SKM-1 (cell line): ENCODE measurements around the gene TRAF3.
A peak's percentile ranks its signal among the peaks of the same experiment; 100 is the strongest.

Experiments
- DNase-seq: peaks from one replicate; lab custom pipeline; 2025; ENCODE audit not compliant: unreplicated experiment; lab: John Stamatoyannopoulos, UW

TRAF3 gene

DNA sequence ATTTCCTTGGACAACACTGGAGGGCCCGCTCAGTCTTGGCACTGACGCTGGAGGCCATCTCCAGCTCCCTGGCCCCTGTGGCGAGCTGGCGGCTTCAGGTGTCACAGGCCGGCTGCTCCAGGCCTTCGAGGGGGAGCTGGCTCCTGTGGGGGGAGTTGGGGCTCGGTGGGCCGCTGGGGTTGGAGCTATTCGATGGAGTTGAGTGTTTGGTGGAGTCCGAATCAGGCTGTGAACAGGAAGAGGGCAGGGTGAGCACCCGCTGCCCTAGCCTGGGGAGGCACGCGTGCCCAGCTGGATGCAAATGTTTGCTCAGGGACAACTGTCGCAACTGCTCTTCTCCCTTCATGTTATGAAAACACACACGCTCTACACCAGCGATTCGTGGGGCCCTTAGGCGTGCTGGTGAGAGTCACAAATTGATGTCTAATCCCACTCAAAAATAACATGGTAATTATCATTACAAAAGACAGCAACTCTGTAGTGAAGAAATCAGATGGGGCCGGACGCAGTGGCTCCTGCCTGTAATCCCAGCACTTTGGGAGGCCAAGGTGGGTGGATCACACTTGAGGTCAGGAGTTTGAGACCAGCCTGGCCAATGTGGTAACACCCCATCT lies 156.5 kb downstream of the TRAF3 start:
- DNase-seq: no peak

DNA sequence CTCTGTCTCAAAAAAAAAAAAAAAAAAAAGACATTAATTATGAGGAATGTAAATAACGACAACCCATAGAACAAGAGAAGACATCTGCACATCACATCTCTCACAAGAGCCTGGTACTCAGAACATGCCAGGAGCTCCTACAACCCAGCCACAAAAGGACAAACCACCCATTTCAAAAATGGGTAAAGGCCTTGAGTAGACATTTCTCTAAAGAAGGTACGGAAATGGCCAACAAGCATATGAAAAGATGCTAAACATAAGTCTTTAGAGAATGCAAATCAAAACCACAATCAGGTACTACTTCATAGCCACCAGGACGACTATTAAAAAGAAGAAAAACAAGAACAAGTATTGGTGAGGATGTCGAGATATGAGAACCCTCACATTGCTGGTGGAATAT lies 158.5 kb downstream of the TRAF3 start:
- DNase-seq: no peak

DNA sequence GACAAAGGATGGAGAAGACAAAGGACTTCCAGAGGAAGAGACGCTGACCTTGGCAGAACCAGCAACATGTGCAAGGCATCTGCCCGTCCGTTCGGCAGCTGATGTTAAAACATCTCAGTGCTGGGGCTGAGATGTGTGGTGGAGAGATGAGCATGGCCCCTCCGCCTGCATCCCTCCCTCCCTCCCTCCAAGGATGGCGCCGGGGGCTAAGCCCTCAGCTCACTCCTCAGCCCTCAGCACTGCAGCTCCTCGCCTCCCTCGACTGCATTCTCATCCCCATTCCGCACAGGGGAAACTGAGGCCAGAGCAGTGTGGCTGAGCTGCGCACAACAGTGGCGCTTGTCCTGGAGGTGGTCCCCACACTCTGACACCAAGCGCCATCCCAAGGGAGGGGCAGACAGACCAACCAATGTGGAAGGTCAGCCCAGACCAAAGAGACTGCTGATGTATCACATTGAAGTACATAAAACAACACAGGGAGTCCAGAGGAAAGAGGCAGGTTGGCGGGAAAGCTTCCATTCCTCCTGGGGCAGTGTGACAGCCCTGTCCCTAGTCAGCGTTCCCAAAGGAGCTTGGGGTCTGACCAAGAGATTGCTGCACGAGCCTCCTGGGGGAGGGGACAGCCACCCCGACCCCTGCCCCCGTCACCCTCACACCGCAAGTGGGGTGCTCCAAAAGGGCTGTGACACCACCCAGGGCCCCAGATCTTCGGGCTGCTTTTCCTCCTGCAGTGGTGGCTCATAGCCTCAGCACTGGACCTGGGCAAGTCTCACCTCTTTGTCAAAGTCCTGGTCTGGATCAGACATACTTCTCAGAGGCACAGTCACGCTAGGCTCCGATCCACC lies 160.3 kb downstream of the TRAF3 start:
- no peak for DNase-seq

DNA sequence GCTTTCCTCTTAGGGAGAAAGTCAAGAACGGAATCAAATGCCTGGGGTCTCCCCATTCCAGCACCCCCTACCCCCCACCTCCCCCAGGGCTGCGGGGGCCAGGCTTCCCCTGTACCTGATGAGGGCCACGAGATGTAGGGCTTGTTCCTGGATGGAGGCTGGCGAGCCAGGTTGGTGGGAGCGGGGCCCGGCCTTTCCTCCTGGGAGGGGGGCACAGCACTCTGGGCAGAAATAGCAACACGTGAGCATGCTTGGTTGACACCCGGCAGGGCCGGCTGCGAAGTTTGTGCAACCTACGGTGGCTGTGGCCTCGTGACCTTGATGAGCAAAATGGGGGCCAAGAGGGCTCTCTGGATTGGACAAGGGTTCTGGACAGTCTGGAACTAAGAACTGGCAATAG lies 160.9 kb downstream of the TRAF3 start:
- no peak for DNase-seq

DNA sequence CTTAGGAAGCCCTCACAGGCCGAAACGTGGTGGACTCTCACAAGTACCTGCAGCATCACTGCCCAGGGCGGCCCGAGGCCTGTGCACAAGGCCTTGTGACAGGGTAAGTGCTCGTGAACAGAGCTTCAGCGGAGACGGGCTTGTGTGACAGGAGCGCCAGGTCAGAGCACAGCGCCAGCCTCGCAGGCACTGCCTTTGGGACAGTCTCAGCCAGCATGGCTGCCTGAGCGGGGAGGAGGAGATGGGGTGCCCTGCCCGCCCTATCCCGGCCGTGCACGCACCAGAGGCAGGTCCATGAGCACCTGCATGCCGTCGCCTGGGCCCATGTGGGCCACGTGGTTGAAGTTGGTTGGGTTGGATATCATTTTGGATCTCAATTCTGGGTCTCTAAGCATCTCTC lies 162.1 kb downstream of the TRAF3 start:
- no peak for DNase-seq

DNA sequence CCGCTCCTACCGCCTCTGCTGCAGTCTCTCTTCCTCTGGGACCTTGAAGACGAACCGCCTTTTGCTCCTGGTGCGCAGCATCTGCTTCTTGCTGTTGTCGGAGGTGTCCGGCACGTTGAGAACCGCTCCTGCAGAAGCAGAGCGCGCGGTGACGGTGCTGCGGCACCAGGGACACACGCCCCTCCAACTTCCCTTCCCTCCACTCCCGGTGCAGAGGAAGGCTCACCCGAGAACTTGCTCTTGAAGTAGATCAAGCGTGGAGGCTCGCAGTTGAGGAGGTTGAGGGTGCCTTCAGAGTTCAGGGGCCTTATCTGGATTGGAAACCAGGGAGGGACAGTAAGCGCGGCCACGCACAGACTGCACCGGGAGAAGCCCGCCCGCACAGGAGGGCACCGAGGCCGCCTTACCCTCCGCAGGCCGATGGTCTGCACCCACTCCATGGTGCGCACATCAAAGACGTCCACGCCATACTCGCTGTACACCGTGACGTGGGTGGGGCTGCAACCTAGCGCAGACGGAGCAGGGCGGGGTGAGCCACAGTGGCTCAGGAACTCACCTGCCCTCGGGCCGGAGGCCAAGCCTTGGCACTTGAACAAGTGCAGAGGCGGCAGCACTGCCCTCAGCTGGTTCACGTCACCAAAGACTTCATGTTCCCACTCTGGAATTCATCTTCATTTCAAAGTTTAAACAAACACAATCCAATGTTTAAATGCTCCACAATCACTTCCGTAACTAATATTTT lies 162.7 kb downstream of the TRAF3 start:
- no peak for DNase-seq

DNA sequence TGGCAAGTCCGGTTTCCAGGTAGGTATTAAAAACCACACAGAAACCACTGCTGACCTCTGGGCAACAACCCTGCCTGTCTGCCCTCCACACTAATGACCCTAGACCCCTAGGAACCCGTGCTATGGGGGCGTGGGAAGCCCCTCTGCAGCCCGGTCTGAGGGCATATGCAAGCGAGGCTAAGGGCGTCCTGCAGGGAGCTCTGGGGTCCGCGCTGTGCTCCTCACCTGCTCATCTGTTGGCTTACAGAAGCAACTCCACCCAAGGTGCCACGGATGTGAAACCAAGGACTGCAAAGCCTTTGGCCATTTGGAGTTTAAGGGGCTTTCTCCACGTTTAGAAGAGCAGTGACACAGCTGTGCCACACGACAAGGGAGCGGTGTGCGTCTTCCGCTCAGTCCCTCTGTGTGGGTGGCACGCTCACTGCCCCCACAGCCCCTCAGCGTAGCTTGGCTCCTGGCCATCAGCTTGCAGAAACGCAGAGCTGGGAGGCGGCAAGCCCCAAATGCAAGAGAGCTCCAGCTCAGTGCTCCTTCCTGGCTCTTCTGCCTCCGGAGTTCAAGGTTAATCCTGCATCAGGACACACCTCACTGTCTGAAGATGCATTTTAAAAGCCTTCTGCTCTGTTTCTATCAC lies 163.6 kb downstream of the TRAF3 start:
- DNase-seq: no peak

DNA sequence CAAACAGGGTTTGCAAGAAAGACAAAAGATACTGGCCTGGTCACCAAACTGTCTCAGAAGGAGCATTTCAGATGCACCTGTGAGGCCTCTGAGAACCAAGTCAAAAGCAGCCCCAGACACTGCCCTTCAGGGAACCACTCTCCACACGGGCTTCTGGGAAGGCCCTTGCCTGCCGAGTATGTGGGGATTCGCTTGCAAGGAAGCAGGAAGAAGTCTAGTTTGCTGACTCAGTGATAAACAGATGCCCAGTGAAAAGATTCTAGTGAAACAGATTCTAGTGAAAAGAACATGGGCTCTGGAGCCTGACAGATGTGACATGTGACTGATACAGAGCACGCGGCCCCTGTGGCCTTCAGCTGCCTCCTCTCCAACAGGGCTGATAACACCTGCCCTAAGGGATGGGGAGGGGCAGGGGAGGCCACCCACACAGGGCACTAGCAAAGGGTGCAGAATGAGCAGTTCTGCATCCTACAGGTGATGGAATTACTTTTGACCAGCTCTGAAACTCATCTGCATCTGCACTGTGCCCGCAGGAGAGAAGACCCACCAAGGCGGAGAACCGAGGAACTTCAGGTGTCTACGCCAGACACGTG lies 164.3 kb downstream of the TRAF3 start:
- no peak for DNase-seq

DNA sequence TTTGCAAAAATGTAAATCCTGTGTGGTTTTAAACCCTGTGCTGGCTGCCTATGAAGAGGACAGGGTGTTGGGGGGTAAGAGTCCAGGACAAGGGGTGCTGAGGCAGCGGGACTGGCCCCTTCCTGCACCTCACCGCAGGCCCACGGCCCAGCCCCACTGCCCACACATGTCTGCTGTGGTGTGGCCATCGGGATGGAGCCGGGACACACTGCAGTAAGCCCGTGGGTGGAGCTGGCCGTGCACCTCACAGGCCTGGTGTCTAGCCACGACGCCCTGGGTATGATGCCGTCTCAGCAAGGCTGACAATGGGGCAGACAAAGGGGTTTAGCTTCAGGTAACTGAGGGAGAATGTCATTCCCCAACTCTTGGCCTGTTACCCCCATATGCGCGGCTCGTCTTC lies 164.8 kb downstream of the TRAF3 start:
- no peak for DNase-seq

DNA sequence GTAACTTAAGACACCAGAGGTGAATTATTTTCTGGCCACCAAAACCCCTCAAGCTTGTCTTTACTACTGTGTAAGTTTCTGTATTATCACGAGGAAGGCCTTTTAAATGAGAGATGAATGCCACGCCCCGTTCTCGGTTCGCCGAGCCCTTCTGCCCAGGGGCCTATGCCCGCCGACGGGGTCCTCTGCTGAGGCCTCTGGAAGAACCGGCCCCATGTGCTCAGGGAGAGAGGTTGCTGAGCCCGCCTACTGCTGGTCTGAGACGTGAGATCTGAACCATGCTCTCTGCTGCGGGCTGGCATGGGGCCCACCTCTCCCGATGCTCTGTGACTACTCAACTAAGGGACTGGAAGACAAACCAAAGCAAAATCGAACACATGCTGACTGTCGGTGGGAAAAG lies 166.2 kb downstream of the TRAF3 start:
- no peak for DNase-seq

DNA sequence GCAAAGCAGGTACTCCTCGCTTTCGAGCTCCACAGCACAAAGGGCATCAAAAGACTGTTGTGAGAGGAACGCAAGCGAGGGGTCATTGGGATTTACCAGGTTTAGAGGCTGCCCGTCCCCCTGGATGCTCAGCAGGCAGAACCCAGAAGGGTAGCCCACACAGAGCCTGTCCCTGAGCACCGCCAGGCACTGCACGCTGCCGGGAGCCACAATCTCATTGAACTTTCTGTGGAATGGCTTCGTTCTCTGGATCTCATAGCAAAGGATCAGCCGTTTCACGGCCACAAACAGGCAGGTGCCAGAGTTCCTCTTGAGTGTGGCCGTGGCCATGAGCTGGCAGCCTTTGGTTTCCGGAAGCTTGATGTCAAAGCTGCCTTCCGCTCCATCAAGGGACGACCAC lies 166.7 kb downstream of the TRAF3 start:
- no peak for DNase-seq

DNA sequence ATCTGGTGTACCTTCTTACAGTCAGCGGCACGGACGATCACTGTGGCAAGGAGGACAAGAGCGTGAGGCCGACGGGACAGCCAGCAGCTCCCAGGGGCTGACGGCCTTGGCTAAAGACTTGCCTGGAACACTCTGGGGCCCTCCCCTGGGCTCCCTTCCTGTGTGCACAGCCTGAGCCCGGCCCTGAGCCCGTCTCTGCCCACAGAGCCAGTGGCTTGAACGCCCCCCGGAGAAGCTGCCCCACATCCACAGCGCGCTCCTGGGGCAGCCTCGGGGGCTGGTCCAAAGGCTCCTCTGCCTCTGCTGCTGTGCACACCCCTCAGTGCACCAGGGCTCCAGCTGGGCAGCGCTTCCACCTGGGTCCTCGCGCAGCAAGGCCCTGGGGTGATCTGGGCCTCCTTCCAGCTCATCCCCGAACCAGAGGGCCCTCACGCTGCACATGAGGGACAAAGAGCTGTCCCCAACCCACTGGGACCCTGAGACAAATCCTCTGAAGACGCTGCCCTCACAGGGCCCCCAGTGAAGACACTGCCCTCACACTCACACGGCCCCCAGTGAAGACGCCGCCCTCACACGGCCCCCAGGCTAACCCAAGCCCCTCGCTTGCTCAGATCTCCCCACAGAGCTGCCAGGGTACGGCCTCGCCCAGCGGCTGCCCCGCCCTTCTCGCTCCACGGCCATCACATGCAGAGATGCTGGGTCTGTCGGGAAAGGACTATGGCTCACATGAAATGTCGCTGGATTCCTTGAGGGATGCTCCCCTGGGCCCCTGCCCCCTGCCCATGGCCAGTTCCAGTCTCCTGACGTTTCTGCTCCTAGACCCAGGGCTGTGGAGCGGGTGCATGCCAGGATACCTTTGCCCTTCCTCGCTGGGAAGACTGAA lies 167.4 kb downstream of the TRAF3 start:
- no peak for DNase-seq

DNA sequence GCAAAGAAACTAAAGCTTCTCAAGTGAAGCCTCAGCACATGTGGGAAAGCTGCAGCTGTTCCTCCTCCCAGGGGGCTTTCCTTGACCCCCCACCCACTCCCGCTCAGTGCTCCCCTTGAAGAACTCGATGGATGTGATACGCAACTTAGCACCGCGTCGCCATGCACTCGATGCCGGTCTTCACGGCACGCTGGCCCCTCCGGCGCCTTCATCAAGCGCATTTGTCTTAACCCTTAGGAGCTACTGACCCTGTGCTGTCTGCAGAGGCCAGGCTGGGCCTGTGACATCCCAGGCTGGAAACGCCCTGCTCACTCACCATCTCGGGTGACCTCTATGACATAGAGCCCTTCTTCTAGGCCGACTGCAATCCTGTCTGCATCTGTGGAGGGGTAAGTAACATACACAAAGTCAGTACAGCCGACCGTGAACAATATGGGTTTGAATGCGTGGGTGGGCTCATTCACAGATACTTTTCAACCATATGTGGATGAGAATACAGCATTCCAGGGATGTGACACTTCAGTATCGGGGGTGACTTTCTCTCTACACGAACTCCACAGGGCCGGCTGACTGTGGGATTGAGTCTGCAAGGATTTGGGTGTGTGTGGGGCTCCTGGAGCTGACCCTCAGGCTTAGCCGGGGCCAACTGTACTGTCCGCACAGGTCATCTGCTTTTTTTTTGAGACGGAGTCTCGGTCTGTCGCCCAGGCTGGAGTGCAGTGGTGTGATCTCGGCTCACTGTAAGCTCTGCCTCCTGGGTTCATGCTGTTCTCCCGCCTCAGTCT lies 168.3 kb downstream of the TRAF3 start:
- no peak for DNase-seq

DNA sequence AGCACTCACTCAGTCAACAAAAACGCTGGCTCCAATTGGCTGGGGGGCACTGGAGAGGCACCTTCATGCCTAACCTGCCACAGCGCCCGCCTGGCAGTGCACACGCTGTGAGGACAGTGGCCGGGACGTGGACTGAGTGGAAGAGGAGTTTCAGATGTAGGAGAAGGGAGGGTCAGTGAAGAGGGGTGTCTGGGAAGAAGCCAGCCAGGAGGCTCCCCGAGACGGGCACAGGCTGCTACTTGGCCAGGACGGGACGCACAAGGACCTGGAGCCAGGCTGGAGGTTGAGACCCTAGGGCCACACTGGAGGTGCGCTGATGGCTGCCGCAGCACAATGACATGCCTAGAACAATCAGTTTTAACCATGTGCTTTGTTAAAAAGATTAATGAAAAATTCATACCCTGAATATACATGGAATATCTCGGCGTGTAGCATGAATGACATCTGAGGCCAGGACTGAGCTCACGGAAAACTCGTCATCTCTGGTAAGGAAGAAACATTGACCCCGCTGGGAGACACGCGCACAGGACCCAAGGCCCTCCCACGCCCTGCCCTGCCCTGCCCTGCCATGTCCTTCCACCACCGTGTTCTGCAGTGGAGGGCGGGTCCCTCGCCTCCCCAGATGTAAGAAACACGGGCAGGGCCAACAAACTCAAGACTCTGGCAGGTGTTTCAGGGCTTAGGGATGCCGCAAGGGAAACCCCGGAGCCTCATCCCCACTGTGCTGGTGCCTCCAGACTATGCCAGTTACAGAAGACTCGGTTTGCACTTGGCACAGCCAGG lies 170.3 kb downstream of the TRAF3 start:
- no peak for DNase-seq

DNA sequence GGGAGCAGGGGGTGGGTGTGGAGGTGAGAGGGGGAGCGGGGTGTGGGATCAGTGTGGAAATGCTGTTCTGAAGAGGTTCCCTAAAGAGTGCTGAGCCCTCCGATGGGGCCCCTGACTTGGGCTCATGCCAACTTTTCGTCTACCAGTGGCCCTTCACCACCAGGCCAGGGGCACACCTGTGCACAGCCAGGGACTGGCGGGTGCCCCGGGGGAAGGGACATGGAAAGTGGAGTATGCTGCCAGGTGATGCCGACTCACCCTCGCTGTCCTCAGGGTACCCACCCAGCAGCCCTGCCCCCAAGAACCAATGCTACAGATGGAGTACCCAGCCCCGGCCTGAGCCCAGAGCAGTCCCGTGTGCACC lies 171.4 kb downstream of the TRAF3 start:
- DNase-seq: no peak

DNA sequence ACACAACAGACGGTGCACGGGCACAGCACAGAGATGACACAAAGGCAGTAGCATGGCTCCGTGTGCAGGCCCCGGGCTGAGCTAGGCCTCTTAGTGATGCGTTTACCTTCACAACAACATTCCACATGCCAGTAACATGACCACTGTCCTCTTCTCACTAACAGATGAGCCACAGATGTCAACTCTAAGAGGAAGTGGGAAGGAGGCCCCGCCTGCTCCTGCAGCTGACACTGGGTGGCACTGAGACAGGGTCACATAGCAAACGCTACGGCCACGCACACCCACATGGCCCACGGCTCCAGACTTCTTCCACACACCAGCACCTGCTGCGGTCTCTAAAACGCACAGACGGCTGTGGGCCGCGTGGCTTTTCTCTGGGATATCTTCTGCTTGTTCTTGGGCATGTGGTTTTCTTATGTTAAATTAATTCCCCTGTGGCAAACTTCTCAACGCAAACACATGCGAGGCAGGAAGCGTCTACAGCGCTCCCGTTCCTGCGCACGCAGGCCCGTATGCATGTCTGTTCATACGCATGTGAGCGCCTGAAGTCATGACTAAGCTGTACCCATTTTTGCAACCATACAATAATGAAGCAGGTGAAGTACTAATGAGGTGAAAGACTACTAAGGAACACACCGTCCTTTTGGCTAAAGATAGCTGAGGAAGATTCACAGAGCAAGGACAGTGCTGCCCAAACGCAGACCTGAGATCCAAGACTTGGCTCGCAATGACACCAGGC lies 172.0 kb downstream of the TRAF3 start:
- DNase-seq: peak; percentile 1

DNA sequence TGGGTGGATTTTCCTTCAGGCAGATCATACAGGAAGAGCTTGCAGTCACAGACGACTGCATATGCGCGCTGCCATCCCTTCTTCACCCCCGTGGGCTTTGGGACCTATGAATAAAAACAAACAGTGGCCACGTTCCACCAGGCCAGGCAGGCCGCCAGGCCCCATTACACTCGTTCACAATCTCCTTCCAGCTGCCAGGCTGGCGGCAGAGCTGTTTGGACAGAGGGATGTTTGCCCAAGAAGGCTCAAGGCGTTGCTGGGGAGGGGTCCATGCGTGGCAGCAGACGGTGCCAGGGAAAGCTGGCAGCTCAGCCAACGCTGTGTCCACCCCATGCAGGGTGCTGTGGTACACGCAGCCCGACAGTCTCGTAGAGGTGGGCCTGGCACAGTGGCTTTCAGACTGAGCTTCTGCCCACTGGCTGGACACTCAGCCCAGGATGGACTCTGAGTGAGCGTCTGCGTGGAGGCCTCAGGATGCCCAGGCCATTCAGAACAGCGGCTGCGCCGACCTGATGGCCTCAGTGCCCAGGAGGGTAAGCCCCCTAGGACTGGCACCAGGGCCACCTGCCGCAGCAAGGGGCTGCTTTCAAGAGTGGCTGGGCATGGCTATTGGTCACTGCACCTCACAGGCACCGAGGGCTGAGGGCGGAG lies 172.7 kb downstream of the TRAF3 start:
- no peak for DNase-seq

DNA sequence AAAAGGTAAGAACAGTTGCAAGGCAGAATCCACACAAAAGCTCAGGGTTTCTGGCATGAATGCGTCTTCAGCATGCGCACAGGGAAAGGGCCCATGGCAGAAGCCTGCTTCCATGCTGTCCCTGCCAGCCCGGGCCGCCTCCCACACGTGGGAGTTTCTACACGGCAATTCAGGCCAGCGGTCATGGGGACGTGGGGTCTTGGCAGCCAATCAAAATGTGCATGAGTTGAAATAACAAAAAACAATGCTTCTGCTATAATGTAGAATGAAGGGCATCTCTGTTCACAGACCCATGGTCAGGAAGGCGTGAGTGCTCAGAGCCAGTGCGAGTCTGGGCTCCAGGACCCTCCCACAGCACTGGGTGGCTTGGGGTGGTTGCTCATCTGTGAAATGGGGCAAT lies 173.8 kb downstream of the TRAF3 start:
- DNase-seq: no peak
